CD4-positive, alpha-beta T cell treated with Interferon gamma for 1 hour (primary cell): ENCODE results near the gene DGKQ.
A peak's percentile ranks its signal among the peaks of the same experiment; 100 is the strongest.
"Not testable (repeated sequence)": the region's sequence is repeated elsewhere in the genome, so short reads cannot be mapped to it uniquely, and the experiment has no call there.

Experiments
- DNase-seq: peaks from one replicate; pipeline ENCODE4 v3.0.0-alpha.2; 2020

Gene DGKQ

DNA sequence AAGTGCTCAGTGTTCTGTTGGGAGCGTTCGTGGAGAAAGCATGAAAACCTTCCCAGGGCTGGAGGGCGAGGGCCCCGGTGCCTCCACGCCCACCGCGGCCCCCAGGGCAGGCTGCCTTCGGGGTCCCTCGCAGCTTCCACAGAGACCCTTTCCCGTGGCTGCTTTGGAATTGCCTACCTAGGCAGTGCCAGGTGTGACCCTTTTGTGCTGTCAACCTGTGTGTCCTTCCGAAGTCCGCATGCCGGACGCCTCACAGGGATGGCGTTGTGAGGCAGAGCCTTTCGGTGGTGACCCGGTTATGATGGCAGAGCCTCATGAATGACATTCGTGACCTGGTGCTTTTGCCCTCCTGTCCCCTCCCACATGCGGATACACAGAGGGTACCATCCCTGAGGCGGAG is 23.7 kb downstream of the DGKQ start:
- DNase-seq = no peak

DNA sequence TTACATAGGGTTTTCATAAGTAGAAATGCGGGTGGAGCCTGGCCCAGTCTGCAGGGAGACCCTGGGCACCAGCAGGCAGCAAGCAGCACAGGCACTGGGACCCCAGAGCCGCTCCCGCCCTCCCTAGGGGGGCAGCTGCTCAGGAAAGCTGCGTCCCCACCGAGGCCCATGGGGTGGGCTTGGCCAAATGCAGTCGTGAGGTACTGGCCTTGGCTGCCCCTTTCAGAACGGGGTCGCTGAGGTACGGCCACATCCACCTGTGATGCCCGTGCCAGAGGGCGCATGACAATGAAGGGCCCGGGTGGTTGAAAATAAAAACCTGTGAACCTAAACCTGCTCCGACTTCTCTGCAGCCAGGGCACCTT is 24.5 kb downstream of the DGKQ start:
- DNase-seq = no peak

- DNase-seq = no peak
Observed at GRCh38 chr4:948101-948935, 25.1 kb downstream of the DGKQ start.

DNA sequence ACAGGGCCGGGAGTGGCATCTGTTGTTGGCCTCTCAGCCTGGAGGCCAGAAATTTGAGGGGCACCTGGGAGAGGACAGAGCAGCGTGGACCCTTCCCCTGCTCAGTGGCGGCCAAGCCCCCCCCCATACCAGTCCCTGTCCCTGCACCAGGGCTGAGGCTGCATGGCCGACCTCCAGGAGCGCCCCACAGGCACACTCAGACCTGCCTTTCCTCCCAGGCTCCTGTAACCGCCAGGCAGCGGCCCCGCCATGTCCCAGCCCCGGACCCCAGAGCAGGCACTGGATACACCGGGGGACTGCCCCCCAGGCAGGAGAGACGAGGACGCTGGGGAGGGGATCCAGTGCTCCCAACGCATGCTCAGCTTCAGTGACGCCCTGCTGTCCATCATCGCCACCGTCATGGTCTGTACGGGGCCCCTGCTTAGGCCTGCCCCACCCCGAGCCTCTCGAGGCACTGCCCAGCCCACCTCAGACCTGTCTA is 25.8 kb downstream of the DGKQ start:
- no peak for DNase-seq

- no peak for DNase-seq
Observed at GRCh38 chr4:946517-947471, 26.6 kb downstream of the DGKQ start.

DNA sequence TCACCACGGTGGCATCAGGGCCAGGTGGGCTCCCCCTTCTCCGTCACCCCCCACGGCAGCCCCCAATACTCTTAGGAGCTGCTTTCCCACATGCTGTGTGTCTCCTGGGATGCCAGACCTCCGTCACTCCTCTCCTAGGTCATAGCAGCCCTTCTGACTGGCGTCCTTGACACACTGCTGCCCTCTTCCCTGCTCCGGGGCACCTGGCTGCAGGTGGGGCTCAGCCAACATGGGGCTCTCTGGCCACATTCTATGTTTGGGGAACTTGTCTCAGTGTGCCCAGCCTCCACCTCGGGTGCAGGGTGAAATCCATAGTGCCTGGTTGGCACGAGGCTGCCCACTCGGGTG is 27.3 kb downstream of the DGKQ start:
- DNase-seq = no peak

DNA sequence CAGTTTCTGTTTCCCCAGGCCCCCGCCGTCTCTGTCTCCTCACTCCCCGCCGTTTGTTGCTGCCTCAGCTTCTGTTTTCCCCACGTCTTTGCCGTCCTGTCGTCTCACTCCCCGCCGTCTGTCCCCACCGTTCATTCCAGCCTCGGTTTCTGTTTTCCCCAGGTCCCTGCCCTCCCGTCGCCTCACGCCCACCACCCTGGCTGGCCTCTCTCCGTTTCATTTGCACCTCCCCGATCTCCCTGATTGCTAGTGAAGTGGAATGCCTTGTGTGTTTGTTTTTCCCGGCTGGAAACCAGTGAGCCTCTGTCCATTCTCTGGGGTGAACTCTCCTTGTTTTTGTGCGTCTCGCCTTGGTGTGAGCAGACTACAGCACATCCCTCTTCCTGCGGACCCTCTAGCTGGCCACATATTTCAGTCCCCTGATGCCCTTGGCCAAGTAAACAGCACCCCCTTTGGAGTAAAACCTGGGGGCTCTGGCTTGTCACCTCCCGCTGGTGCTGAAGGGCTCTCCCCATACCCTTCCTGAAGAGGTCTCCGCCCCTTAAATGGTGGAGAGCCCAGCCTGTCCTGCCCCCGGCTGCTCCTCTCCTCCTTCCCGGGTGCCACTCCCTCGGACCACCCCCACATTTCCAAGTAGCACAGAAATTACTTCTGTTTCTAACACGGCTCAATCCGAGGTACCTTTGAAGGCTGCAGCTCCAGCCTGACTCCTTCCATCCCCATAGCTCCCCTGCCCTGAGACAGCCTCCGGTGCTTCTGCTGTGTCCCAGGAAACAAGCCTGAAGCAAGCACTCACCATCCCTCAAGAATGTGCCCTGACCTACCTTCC is 27.9 kb downstream of the DGKQ start:
- no peak for DNase-seq

DNA sequence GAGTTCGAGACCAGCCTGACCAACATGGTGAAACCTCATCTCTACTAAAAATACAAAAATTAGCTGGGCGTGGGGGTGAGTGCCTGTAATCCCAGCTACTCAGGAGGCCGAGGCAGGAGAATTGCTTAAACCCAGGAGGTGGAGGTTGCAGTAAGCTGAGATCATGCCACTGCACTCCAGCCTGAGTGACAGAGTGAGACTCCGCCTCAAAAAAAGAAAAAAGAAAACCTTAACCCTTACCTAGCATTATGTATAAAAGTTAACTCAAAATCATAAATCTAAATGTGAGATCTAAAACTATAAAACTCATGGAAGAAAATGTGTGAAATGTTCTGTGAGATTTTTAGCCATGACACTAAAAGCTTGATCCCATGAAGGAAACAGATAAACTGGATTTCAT is 33.9 kb downstream of the DGKQ start:
- not testable (repeated sequence) for DNase-seq

- no peak for DNase-seq
Observed at GRCh38 chr4:932713-933070, 40.7 kb downstream of the DGKQ start.

- DNase-seq = peak; percentile 97
Observed at GRCh38 chr4:931960-932712, 41.2 kb downstream of the DGKQ start, which contains the start of the genes GAK and TMEM175. Gene GAK, minus strand, starts transcription at chr4:932316. Its CDS starts 129 bp downstream, at chr4:932187. Gene TMEM175, plus strand, starts transcription at chr4:932460. Its CDS starts 15,280 bp downstream, at chr4:947740.

GRCh38 chr4:931194-931959 is 42.0 kb downstream of the DGKQ start:
- peak; percentile 49 for DNase-seq

DNA sequence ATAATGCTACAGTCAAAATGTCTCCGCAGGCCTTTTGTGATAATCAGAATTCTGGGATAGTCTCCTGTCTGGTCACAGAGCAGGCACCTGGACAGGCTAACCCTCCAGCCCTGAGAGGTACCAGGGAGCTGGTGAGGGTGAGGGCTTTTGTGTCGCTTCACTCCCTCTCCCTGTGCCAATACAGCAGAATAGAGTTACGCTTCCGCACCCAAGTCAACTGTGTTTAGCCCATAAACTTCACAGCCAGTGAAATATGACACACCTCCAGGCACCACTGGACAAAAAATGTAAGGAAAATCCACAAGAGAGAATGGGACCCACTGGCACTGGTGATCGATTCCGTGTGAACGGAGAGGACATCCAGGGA is 42.6 kb downstream of the DGKQ start:
- DNase-seq = no peak

DNA sequence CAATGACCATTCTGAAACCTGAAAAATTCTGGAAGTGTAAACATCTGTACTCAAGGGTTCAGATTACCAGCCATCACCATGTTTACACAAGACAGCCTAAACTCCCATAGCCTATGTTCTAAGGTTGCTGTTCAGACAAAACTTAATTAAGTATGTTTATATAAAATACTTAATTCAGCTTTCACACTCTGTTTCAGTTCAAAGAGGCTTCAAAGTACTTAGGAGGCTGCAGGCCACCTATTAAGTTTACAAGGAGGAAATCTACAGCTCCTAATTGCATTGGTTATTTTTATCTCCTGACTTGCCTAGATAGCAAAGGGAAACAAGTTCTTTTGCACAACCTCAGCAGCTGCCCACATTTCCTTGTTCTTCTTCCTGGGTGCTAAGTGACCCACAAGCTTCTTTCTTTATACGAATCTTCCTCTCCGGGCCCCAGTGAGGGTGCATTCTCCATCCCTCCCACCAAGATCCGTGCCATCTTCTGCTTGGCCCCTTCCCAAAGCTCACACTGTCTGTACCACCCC is 43.3 kb downstream of the DGKQ start:
- no peak for DNase-seq

DNA sequence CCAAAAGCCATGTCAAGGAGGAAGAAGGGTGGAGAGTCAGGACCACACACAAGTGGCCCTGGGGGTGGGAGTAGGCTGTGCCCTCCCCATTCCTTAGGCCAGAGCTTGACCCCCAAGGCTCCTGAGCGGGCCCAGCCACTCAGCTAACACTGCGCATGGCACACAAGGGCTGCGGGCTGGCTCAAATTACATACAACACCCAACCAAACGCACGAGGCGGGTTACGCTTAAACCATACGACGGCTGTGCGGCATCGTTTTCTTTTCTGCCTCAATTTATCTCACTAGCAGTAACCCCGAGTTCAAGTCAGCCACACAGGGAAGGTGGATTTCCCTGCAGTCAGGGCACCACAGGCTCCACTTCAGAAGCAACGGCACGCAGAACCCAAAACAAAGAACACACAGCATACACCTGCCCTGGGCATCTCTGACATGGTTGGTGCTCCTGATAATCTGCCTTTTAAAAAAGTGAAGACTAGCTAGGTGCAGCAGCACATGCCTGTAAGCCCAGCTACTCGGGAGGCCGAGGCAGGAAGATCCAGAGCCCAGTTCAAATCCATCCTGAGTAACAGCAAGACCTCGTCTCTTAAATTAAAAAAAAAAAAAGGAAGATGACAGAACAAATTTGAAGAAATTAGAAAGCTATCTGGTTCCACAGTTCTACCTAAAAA is 44.1 kb downstream of the DGKQ start:
- no peak for DNase-seq

DNA sequence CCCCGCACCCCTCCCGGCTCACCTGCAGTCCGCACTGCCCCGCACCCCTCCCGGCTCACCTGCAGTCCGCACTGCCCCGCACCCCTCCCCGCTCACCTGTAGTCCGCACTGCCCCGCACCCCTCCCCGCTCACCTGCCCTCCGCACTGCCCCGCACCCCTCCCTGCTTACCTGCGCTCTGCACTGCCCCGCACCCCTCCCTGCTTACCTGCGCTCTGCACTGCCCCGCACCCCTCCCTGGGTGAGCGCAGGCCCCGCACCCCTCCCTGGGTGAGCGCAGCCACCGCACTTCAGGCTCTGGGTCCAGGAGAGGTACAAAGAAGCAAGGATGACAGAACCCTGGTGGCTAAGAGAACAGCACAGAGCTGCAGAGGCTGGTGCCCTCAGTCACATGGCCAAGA is 45.8 kb downstream of the DGKQ start:
- DNase-seq = not testable (repeated sequence)

DNA sequence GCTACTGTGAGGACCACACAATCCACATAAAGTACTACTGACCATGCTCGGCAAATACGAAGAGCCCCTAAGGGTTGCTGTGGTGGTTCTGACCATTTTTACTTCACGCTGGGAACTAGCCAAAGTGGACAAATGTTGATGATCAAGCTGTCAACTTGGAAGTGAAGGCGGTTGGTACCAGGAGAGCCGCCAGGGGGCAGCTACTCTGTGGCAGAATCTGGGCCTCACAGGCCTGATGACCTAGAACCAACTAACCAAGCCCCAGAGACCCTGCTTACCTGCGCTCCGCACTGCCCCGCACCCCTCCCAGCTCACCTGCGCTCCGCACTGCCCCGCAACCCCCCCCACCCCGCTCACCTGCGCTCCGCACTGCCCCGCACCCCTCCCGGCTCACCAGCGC is 46.8 kb downstream of the DGKQ start:
- no peak for DNase-seq

DNA sequence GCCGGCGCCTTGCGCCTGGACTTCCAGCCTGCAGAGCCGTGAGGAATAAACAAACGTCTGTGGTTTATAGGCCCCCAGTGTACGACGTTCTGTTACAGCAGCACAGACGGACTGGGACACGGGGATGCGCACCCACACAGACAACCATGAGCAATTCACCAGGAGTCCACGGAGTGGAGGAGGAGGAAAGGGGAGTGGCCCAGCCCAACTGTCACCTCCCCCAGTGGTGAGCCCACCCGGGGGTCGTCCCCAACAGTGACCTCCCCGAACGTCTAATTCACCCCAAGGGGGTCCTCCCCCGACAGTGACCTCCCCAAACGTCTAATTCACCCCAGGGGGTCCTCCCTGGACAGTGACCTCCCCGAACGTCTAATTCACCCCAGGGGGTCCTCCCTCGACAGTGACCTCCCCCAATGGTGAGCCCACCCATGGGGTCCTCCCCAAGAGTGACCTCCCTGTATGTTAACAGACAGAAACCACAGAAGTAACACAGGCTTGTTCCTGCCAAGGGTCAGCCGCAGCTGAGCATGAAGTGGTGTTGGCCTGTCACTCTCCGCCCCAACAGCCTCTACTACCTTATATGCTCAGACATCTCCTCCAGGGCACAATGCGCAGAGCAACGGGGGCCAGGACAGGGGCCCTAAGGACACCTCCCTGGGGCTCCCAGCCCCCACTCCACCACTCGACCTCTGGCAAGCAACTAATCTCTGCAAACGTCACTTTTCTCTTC is 47.4 kb downstream of the DGKQ start:
- no peak for DNase-seq

DNA sequence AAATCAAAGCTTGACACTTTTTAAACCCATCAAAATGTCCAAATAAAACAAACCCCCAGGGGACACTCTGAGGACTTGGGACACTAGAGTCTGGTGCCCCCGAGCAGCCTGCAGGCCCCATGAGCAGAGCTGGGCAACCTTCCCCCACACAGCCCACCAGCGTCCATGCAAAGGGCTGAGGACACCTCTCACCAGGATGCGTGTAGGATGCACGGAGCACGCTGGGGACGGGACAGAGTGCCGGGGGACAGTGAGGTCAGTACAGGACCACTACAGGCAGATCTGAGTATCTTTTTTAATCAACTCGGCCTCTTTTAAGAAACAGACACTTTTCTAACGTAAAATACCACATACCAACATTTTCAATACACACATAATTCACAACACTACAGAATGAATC is 48.2 kb downstream of the DGKQ start:
- DNase-seq = no peak
